ENCODE results near the gene HHAT.

Gene HHAT

DNA sequence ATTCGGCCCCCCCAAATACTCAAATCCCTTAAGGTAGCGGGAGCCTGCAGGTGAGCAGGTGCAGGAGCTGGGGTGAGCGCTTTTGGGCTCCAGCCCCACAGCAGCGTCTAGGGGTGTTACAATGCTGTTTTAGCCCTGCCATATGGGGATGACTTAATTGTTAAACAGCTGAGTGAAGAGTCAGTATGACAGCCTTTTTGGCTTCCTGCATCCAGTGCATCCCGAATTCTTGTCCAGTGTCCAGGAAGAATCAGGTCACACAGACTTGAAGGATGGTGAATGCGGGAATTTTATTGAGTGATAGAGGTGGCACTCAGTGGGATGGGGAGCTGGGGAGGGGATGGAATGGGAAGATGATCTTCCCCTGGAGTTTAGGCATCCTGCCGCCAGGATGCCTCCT lies 30.4 kb upstream of the HHAT start:
- Histone ChIP-seq H3K27me3 (ENCODE audit: insufficient read depth, low read length, poor library complexity, severe bottlenecking) (no peaks in the 10 kb centered on the region), H4K20me1 (ENCODE audit: insufficient read depth, low read length, poor library complexity, severe bottlenecking) (no peaks in the 10 kb centered on the region), H3K9me2 (replicated peaks; ENCODE audit: low read depth, low read length) (no peaks in the 10 kb centered on the region), H3K79me2 (ENCODE audit: insufficient read depth, low read length) (no peaks in the 10 kb centered on the region), H3K36me3 (ENCODE audit: insufficient read depth, low read length) (no peaks in the 10 kb centered on the region), H3K9ac (ENCODE audit: low read depth, low read length, poor library complexity, severe bottlenecking) (no peak overlapping the region), H3F3A (ENCODE audit: low read depth) (no peaks in the 10 kb centered on the region), H2AFZ (ENCODE audit: low read length) (no peak overlapping the region), H3K4me3 (ENCODE audit: low read length, poor library complexity, severe bottlenecking) (no peak overlapping the region), H3K4me1 (ENCODE audit: insufficient read depth, low read length, poor library complexity, severe bottlenecking) (no peaks in the 10 kb centered on the region), H3K9me3 (ENCODE audit: insufficient read depth, low read depth, low read length) (no peaks in the 10 kb centered on the region), H3K4me2 (ENCODE audit: low read depth, low read length, poor library complexity, severe bottlenecking) (no peak overlapping the region)
- TF ChIP-seq, protein P1, sequence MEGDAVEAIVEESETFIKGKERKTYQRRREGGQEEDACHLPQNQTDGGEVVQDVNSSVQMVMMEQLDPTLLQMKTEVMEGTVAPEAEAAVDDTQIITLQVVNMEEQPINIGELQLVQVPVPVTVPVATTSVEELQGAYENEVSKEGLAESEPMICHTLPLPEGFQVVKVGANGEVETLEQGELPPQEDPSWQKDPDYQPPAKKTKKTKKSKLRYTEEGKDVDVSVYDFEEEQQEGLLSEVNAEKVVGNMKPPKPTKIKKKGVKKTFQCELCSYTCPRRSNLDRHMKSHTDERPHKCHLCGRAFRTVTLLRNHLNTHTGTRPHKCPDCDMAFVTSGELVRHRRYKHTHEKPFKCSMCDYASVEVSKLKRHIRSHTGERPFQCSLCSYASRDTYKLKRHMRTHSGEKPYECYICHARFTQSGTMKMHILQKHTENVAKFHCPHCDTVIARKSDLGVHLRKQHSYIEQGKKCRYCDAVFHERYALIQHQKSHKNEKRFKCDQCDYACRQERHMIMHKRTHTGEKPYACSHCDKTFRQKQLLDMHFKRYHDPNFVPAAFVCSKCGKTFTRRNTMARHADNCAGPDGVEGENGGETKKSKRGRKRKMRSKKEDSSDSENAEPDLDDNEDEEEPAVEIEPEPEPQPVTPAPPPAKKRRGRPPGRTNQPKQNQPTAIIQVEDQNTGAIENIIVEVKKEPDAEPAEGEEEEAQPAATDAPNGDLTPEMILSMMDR (conservative IDR thresholded peaks at IDR 0.05; ENCODE audit: low read length), result no peak
- no peak for TF ChIP-seq EZH2phosphoT487 (IDR thresholded peaks at IDR 0.05; ENCODE audit: borderline replicate concordance)

DNA sequence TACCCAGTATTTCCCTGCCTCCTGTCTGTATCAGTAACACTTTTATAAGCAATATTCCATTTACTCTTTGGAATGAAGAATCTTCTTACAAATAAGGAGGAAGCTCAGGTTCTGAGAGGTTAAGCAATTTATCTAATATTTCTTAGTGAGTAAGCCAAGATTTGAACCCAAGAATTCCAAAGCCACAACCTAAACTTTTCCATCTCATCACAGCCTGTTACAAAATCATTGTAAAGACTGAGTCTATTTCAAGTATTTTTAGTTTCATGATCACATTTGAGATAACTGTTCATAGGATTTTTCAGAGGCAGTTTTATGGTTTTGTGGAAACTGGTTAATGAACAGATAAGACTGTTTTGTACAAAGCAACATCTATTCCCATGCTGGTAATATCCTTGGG lies 29.8 kb upstream of the HHAT start:
- Histone ChIP-seq H3K9ac (ENCODE audit: low read depth, low read length, poor library complexity, severe bottlenecking) (no peak overlapping the region), H3F3A (ENCODE audit: low read depth) (no peaks in the 10 kb centered on the region), H3K79me2 (ENCODE audit: insufficient read depth, low read length) (no peaks in the 10 kb centered on the region), H3K4me2 (ENCODE audit: low read depth, low read length, poor library complexity, severe bottlenecking) (no peak overlapping the region), H3K9me3 (ENCODE audit: insufficient read depth, low read depth, low read length) (no peaks in the 10 kb centered on the region), H3K36me3 (ENCODE audit: insufficient read depth, low read length) (no peaks in the 10 kb centered on the region), H4K20me1 (ENCODE audit: insufficient read depth, low read length, poor library complexity, severe bottlenecking) (no peaks in the 10 kb centered on the region), H3K4me1 (ENCODE audit: insufficient read depth, low read length, poor library complexity, severe bottlenecking) (no peaks in the 10 kb centered on the region), H2AFZ (ENCODE audit: low read length) (no peak overlapping the region), H3K4me3 (ENCODE audit: low read length, poor library complexity, severe bottlenecking) (no peak overlapping the region), H3K9me2 (replicated peaks; ENCODE audit: low read depth, low read length) (no peaks in the 10 kb centered on the region), H3K27me3 (ENCODE audit: insufficient read depth, low read length, poor library complexity, severe bottlenecking) (no peaks in the 10 kb centered on the region)
- TF ChIP-seq, protein P1 (conservative IDR thresholded peaks at IDR 0.05; ENCODE audit: low read length), result no peak
- no peak for TF ChIP-seq EZH2phosphoT487 (IDR thresholded peaks at IDR 0.05; ENCODE audit: borderline replicate concordance)

DNA sequence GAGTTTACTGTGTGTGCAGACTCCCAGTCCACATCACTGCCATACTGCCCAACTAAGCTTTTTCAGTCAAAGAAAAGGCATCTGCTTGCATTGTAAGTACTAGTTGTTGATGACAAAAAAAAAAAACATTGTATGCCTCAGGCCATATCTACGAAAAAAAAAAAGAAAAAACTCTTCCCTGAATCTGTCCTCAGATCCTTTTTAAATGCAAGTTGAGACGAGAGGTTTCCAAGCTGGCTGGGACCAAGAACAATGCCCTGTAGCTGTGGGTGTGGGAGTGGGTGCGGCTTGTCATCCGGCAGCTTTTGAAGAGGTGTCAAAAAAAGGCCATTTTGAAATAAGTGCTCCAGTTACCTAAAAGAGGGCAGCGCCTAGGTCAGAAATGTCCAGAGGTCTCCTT lies 29.2 kb upstream of the HHAT start:
- no peaks in the 10 kb centered on the region for H3K4me1 ChIP-seq (ENCODE audit: insufficient read depth, low read length, poor library complexity, severe bottlenecking)
- no peak overlapping the region for H3K9ac ChIP-seq (ENCODE audit: low read depth, low read length, poor library complexity, severe bottlenecking)
- no peak overlapping the region for H3K4me2 ChIP-seq (ENCODE audit: low read depth, low read length, poor library complexity, severe bottlenecking)
- no peaks in the 10 kb centered on the region for H3K27me3 ChIP-seq (ENCODE audit: insufficient read depth, low read length, poor library complexity, severe bottlenecking)
- no peaks in the 10 kb centered on the region for H3F3A ChIP-seq (ENCODE audit: low read depth)
- TF ChIP-seq EZH2phosphoT487 (IDR thresholded peaks at IDR 0.05; ENCODE audit: borderline replicate concordance), result no peak
- TF ChIP-seq, protein P1 (conservative IDR thresholded peaks at IDR 0.05; ENCODE audit: low read length), result no peak
- no peaks in the 10 kb centered on the region for H3K9me2 ChIP-seq (replicated peaks; ENCODE audit: low read depth, low read length)
- no peaks in the 10 kb centered on the region for H3K36me3 ChIP-seq (ENCODE audit: insufficient read depth, low read length)
- no peaks in the 10 kb centered on the region for H4K20me1 ChIP-seq (ENCODE audit: insufficient read depth, low read length, poor library complexity, severe bottlenecking)
- H3K4me3 ChIP-seq (ENCODE audit: low read length, poor library complexity, severe bottlenecking), result no peak overlapping the region
- H2AFZ ChIP-seq (ENCODE audit: low read length), result no peak overlapping the region
- no peaks in the 10 kb centered on the region for H3K79me2 ChIP-seq (ENCODE audit: insufficient read depth, low read length)
- no peaks in the 10 kb centered on the region for H3K9me3 ChIP-seq (ENCODE audit: insufficient read depth, low read depth, low read length)

Data from Loucy (cell line).